ENCODE results near the gene CCDC182. TPM values are rescaled to one million over a fixed set of nuclear protein-coding genes. Genes with fewer than 3 reads are reported as not detected.
A peak's percentile ranks its signal among the peaks of the same experiment; 100 is the strongest.

Gene CCDC182
- total RNA-seq, 2 donors from 2014 or later, result not detected

DNA sequence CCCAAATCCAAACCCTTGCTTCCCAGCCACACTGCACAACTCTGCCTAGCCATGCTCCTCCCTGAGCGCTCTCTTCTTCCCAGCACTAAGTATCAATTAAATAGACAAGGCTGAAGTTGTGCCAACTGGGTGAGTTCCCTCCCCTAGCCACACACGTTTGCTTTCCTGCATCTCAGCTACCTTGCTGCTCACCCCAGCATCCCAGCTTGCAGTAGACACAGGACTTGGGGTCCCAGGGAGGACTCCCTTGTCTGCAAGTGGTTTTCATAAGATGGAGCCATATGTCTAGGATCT is 4.9 kb downstream of the CCDC182 start:
- Histone ChIP-seq H3K27ac (no peak overlapping the region), H3K36me3 (no peaks in the 10 kb centered on the region), H3K27me3 (no peaks in the 10 kb centered on the region), H3K9me3 (no peaks in the 10 kb centered on the region), H3K4me3 (no peak overlapping the region), H3K4me1 (no peaks in the 10 kb centered on the region)
- no peak for DNase-seq (ENCODE audit: low spot score)
- TF ChIP-seq, protein P1, sequence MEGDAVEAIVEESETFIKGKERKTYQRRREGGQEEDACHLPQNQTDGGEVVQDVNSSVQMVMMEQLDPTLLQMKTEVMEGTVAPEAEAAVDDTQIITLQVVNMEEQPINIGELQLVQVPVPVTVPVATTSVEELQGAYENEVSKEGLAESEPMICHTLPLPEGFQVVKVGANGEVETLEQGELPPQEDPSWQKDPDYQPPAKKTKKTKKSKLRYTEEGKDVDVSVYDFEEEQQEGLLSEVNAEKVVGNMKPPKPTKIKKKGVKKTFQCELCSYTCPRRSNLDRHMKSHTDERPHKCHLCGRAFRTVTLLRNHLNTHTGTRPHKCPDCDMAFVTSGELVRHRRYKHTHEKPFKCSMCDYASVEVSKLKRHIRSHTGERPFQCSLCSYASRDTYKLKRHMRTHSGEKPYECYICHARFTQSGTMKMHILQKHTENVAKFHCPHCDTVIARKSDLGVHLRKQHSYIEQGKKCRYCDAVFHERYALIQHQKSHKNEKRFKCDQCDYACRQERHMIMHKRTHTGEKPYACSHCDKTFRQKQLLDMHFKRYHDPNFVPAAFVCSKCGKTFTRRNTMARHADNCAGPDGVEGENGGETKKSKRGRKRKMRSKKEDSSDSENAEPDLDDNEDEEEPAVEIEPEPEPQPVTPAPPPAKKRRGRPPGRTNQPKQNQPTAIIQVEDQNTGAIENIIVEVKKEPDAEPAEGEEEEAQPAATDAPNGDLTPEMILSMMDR (IDR thresholded peaks at IDR 0.05), result no peak

GRCh38 chr17:57739402-57740234 is 5.5 kb downstream of the CCDC182 start:
- no peaks in the 10 kb centered on the region for H3K36me3 ChIP-seq
- H3K4me3 ChIP-seq, result no peak overlapping the region
- H3K27ac ChIP-seq, result no peak overlapping the region
- no peaks in the 10 kb centered on the region for H3K9me3 ChIP-seq
- H3K4me1 ChIP-seq, result no peaks in the 10 kb centered on the region
- TF ChIP-seq, protein P1 (IDR thresholded peaks at IDR 0.05), result peak in 1 of 2 donors; percentile 51
- no peak for DNase-seq (ENCODE audit: low spot score)
- H3K27me3 ChIP-seq, result no peaks in the 10 kb centered on the region

- no peaks in the 10 kb centered on the region for H3K4me1 ChIP-seq
- H3K27me3 ChIP-seq, result no peaks in the 10 kb centered on the region
- no peaks in the 10 kb centered on the region for H3K36me3 ChIP-seq
- no peaks in the 10 kb centered on the region for H3K9me3 ChIP-seq
- TF ChIP-seq, protein P1 (IDR thresholded peaks at IDR 0.05), result no peak
- no peak overlapping the region for H3K4me3 ChIP-seq
- DNase-seq (ENCODE audit: low spot score), result no peak
- H3K27ac ChIP-seq, result no peak overlapping the region
Observed at GRCh38 chr17:57737450-57737849, 7.6 kb downstream of the CCDC182 start.

DNA sequence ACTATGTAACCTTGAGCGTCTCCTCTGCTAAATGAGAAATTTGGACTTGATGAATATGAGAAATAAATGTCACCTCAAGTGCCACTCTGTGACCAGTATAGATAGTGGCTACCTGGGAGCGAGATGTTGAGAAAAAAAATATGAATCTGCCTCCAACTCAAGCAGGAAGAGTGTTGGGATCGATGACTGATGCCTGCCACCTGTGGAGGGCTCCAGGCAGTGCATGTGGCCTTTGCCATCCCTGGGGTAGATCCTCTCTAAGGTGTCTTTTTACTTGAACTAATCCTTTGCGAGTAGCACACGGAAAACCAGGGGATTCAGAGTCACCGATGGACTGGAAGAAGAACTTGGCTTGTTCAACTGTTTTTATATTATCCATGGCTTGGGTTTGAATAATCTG is 9.4 kb downstream of the CCDC182 start:
- DNase-seq (ENCODE audit: low spot score), result no peak
- Histone ChIP-seq H3K36me3 (no peaks in the 10 kb centered on the region), H3K9me3 (no peaks in the 10 kb centered on the region), H3K27ac (no peak overlapping the region), H3K4me1 (no peaks in the 10 kb centered on the region), H3K4me3 (no peak overlapping the region), H3K27me3 (no peaks in the 10 kb centered on the region)
- TF ChIP-seq, protein P1 (IDR thresholded peaks at IDR 0.05), result peak in 1 of 2 donors; percentile 48

- no peak for DNase-seq (ENCODE audit: low spot score)
- no peaks in the 10 kb centered on the region for H3K36me3 ChIP-seq
- no peaks in the 10 kb centered on the region for H3K27me3 ChIP-seq
- TF ChIP-seq, protein P1 (IDR thresholded peaks at IDR 0.05), result no peak
- H3K4me1 ChIP-seq, result no peaks in the 10 kb centered on the region
- no peak overlapping the region for H3K27ac ChIP-seq
- no peaks in the 10 kb centered on the region for H3K9me3 ChIP-seq
- H3K4me3 ChIP-seq, result no peak overlapping the region
Observed at GRCh38 chr17:57735230-57735629, 9.9 kb downstream of the CCDC182 start.

DNA sequence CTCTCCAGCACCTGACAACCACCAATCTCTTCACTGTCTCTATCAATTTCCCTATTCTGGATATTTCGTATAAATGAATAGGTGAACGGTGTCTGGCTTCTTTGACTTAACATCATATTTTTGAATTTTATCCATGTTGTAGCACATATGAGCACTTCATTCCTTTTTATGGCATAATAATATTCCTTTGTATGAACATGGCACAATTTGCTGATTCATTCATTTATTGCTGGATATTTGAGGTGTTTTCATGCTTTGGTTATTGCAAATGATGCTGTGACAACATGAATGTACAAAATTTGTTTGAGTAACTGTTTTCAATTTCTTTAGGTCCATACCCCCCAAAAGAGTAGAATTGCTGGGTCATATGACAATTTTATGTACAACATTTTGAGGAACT is 12.0 kb downstream of the CCDC182 start:
- DNase-seq (ENCODE audit: low spot score), result no peak
- Histone ChIP-seq H3K36me3 (no peaks in the 10 kb centered on the region), H3K9me3 (no peaks in the 10 kb centered on the region), H3K4me3 (no peak overlapping the region), H3K27ac (no peak overlapping the region), H3K27me3 (no peaks in the 10 kb centered on the region), H3K4me1 (no peaks in the 10 kb centered on the region)
- TF ChIP-seq, protein P1 (IDR thresholded peaks at IDR 0.05), result no peak
